PC-3 (cell line): Measurements from ENCODE around the gene CELSR2. TPM values are rescaled to one million over a fixed set of nuclear protein-coding genes. Genes with fewer than 3 reads are reported as not detected.

Source experiments
- ATAC-seq: fragments of 200-7000 bp; cut with Tn5 transposase; 2 replicates; pipeline ENCODE4 v1.9.1; 2020; ENCODE audit warnings: mild to moderate bottlenecking, moderate library complexity
- BruUV-seq: library from RNA; stranded (reverse); fragments of 400-500 nt; replicated peaks from 2 replicates; lab custom pipeline; 2021; lab: Mats Ljungman, UMichigan
- CTCF ChIA-PET: fragments of 300-600 bp; sonication (Branson Sonifier 250); formaldehyde crosslinking; loops from one replicate; lab custom pipeline; 2022; ENCODE audit warnings: antibody characterized with exemption; lab: Charles Lee
- POLR2A ChIA-PET: fragments of 300-600 bp; sonication (Branson Sonifier 250); formaldehyde crosslinking; loops from one replicate; lab custom pipeline; 2022; ENCODE audit warnings: antibody characterized with exemption; ENCODE audit not compliant: unreplicated experiment; lab: Charles Lee
- DNase-seq: peaks from one replicate; pipeline ENCODE4 v3.0.0-alpha.2; 2015
- H2AFZ ChIP-seq: fragments of 300-600 bp; sonication (generic); 2 replicates; pipeline ENCODE4 v1.6.0; 2016; ENCODE audit warnings: antibody characterized with exemption, low read length
- H3F3A ChIP-seq: fragments of 300-600 bp; sonication (generic); one replicate; pipeline ENCODE4 v1.6.0; 2017; ENCODE audit warnings: antibody characterized with exemption, low read length, control low read depth, mild to moderate bottlenecking; ENCODE audit not compliant: unreplicated experiment
- H3K27ac ChIP-seq: fragments of 300-600 bp; sonication (generic); 2 replicates; pipeline ENCODE4 v1.5.1; 2016; ENCODE audit warnings: mild to moderate bottlenecking, low read length
- H3K27me3 ChIP-seq: fragments of 300-600 bp; sonication (generic); 2 replicates; pipeline ENCODE4 v1.6.1; 2016; ENCODE audit warnings: low read length, mixed read lengths
- H3K36me3 ChIP-seq: fragments of 300-600 bp; sonication (generic); 2 replicates; pipeline ENCODE4 v1.6.1; 2016; ENCODE audit warnings: low read depth, mixed run types, low read length, mixed read lengths
- H3K4me1 ChIP-seq: fragments of 300-600 bp; sonication (generic); 2 replicates; pipeline ENCODE4 v1.5.1; 2016; ENCODE audit warnings: low read length; ENCODE audit not compliant: insufficient read depth
- H3K4me2 ChIP-seq: fragments of 300-600 bp; sonication (generic); 2 replicates; pipeline ENCODE4 v1.6.0; 2016; ENCODE audit warnings: low read length
- H3K4me3 ChIP-seq: fragments of 300-600 bp; sonication (generic); 2 replicates; pipeline ENCODE4 v1.5.1; 2016; ENCODE audit warnings: mild to moderate bottlenecking, low read length, mixed read lengths
- H3K79me2 ChIP-seq: fragments of 300-600 bp; sonication (generic); 2 replicates; pipeline ENCODE4 v1.6.1; 2017; ENCODE audit warnings: low read length, mixed read lengths
- H3K9ac ChIP-seq: fragments of 300-600 bp; sonication (generic); 2 replicates; pipeline ENCODE4 v1.6.0; 2016; ENCODE audit warnings: mild to moderate bottlenecking, low read length
- H3K9me2 ChIP-seq: fragments of 300-600 bp; sonication (generic); replicated peaks from 2 replicates; pipeline ENCODE4 v1.6.1; 2016; ENCODE audit warnings: mixed run types, low read length, mixed read lengths
- H3K9me3 ChIP-seq: fragments of 300-600 bp; sonication (generic); 2 replicates; pipeline ENCODE4 v1.6.1; 2016; ENCODE audit warnings: low read length, mixed read lengths
- H4K20me1 ChIP-seq: fragments of 300-600 bp; sonication (generic); 2 replicates; pipeline ENCODE4 v1.6.1; 2016; ENCODE audit warnings: low read length, mixed read lengths
- CTCF ChIP-seq: fragments of 300-600 bp; sonication (generic); conservative IDR thresholded peaks from 2 replicates; pipeline ENCODE4 v1.5.1; 2017; ENCODE audit warnings: antibody characterized with exemption, low read depth, mild to moderate bottlenecking, low read length
- EZH2 ChIP-seq: fragments of 300-600 bp; sonication (generic); IDR thresholded peaks from one replicate; pipeline ENCODE4 v1.6.1; 2017; ENCODE audit warnings: antibody characterized with exemption, mild to moderate bottlenecking, low read length; ENCODE audit not compliant: unreplicated experiment
- EZH2phosphoT487 ChIP-seq: fragments of 300-600 bp; sonication (generic); IDR thresholded peaks from 2 replicates; pipeline ENCODE4 v1.6.1; 2018; ENCODE audit warnings: mild to moderate bottlenecking, antibody characterized with exemption, low read length, borderline replicate concordance
- intact Hi-C: fragments of 100-400 bp; cut with micrococcal nuclease; formaldehyde crosslinking; loops from 2 replicates; pipeline ENCODE4 v1.9.0; 2023
- total RNA-seq: library from RNA; depleted of rRNA; stranded (reverse); fragments of >200 nt; gene quantifications from 2 replicates; pipeline ENCODE4 v1.2.3, GENCODE V29; 2014

CELSR2 gene
- total RNA-seq, 1 experiment from 2014 or later: 3.6 TPM

GRCh38 chr1:109254621-109255096 is 5.3 kb downstream of the CELSR2 start:
- Histone ChIP-seq H3K9ac (no peak overlapping the region), H3K36me3 (no peaks in the 10 kb centered on the region), H3K27ac (no peak overlapping the region), H3K4me1 (peaks cover 16% of the 10 kb centered on the region), H4K20me1 (no peaks in the 10 kb centered on the region), H3K4me2 (no peak overlapping the region), H2AFZ (no peak overlapping the region), H3K4me3 (no peak overlapping the region), H3K79me2 (no peaks in the 10 kb centered on the region), H3K27me3 (no peaks in the 10 kb centered on the region), H3K9me3 (no peaks in the 10 kb centered on the region), H3F3A (no peaks in the 10 kb centered on the region), H3K9me2 (no peaks in the 10 kb centered on the region)
- intact Hi-C loops: no loop called here
- BruUV-seq: no TSS peak
- ATAC-seq: no peak
- CTCF ChIA-PET: no interaction called here
- no peak for TF ChIP-seq CTCF
- DNase-seq: no peak
- POLR2A ChIA-PET: no interaction called here

GRCh38 chr1:109255097-109255651 is 5.8 kb downstream of the CELSR2 start:
- intact Hi-C loops: no loop called here
- H3F3A ChIP-seq: no peaks in the 10 kb centered on the region
- no peak for TF ChIP-seq EZH2
- TF ChIP-seq EZH2phosphoT487: no peak
- TF ChIP-seq CTCF: no peak
- ChIA-PET CTCF (no interaction called here), POLR2A (no interaction called here)
- no peak overlapping the region for H3K4me3 ChIP-seq
- no peaks in the 10 kb centered on the region for H3K79me2 ChIP-seq
- no peak overlapping the region for H3K9ac ChIP-seq
- no peaks in the 10 kb centered on the region for H4K20me1 ChIP-seq
- H3K36me3 ChIP-seq: no peaks in the 10 kb centered on the region
- BruUV-seq: no TSS peak
- no peaks in the 10 kb centered on the region for H3K27me3 ChIP-seq
- no peaks in the 10 kb centered on the region for H3K9me3 ChIP-seq
- no peak overlapping the region for H2AFZ ChIP-seq
- DNase-seq (no peak), ATAC-seq (no peak)
- H3K27ac ChIP-seq: no peak overlapping the region
- H3K9me2 ChIP-seq: no peaks in the 10 kb centered on the region
- peaks cover 14% of the 10 kb centered on the region for H3K4me1 ChIP-seq
- no peak overlapping the region for H3K4me2 ChIP-seq

GRCh38 chr1:109255678-109256077 is 6.3 kb downstream of the CELSR2 start:
- no TSS peak for BruUV-seq
- no peaks in the 10 kb centered on the region for H3K9me2 ChIP-seq
- no peaks in the 10 kb centered on the region for H3K9me3 ChIP-seq
- H2AFZ ChIP-seq: no peak overlapping the region
- H3K4me2 ChIP-seq: no peak overlapping the region
- no peaks in the 10 kb centered on the region for H3K27me3 ChIP-seq
- H3K36me3 ChIP-seq: no peaks in the 10 kb centered on the region
- intact Hi-C loops: no loop called here
- peaks cover 12% of the 10 kb centered on the region for H3K4me1 ChIP-seq
- H3F3A ChIP-seq: no peaks in the 10 kb centered on the region
- no peak for ATAC-seq
- no peak for DNase-seq
- no peaks in the 10 kb centered on the region for H4K20me1 ChIP-seq
- no peak overlapping the region for H3K9ac ChIP-seq
- ChIA-PET POLR2A (no interaction called here), CTCF (no interaction called here)
- H3K27ac ChIP-seq: no peak overlapping the region
- TF ChIP-seq CTCF: no peak
- no peak for TF ChIP-seq EZH2
- no peak for TF ChIP-seq EZH2phosphoT487
- H3K79me2 ChIP-seq: no peaks in the 10 kb centered on the region
- no peak overlapping the region for H3K4me3 ChIP-seq
